Stimulated activated CD4-positive, alpha-beta T cell treated with anti-CD3 and anti-CD28 coated beads, Interleukin-15, amount 100 ng/mL, for 48 hours (primary cell): ENCODE measurements around the gene GOLGA8A.
A peak's percentile ranks its signal among the peaks of the same experiment; 100 is the strongest.
"Not testable (repeated sequence)": the region's sequence is repeated elsewhere in the genome, so short reads cannot be mapped to it uniquely, and the experiment has no call there.

ENCODE experiments used
- DNase-seq, 2 donors: peaks; one replicate each; pipeline ENCODE4 v3.0.0-alpha.2; 2020; ENCODE audit warnings: low read depth in 2 of 2

GOLGA8A gene

GRCh38 chr15:34437687-34438086 is at the start of gene GOLGA8A:
Gene GOLGA8A (minus strand): TSS chr15:34437808. CDS start chr15:34389691, 48,117 bp downstream.
- DNase-seq = peak; percentile 82 to 84

GRCh38 chr15:34483644-34484043 is 46.0 kb upstream of the GOLGA8A start:
- no peak for DNase-seq

- no peak for DNase-seq
These were observed 43.8 kb upstream of the GOLGA8A start for GRCh38 chr15:34481370-34481769.

GRCh38 chr15:34473840-34474239 is 36.2 kb upstream of the GOLGA8A start:
- DNase-seq = no peak

- DNase-seq = no peak
These were observed 35.3 kb upstream of the GOLGA8A start for GRCh38 chr15:34472947-34473346.

GRCh38 chr15:34470892-34471291 is 33.3 kb upstream of the GOLGA8A start:
- DNase-seq = no peak

GRCh38 chr15:34470091-34470490 is 32.5 kb upstream of the GOLGA8A start:
- DNase-seq = no peak

- DNase-seq = no peak
These were observed 24.1 kb upstream of the GOLGA8A start for GRCh38 chr15:34461730-34462129.

- DNase-seq = no peak
These were observed 22.8 kb upstream of the GOLGA8A start for GRCh38 chr15:34460451-34460850.

GRCh38 chr15:34456658-34457057 is 19.1 kb upstream of the GOLGA8A start:
- DNase-seq = no peak

- DNase-seq = no peak
These were observed 5.3 kb upstream of the GOLGA8A start for GRCh38 chr15:34442891-34443290.

GRCh38 chr15:34439878-34440277 is 2.3 kb upstream of the GOLGA8A start:
- no peak for DNase-seq

- DNase-seq = peak; percentile 25 to 30
These were observed 609 bp downstream of the GOLGA8A start for GRCh38 chr15:34436956-34437442.

- DNase-seq = no peak
These were observed 1.3 kb downstream of the GOLGA8A start for GRCh38 chr15:34436126-34436955.

- DNase-seq = no peak
These were observed 1.9 kb downstream of the GOLGA8A start for GRCh38 chr15:34435658-34436057.

- no peak for DNase-seq
These were observed 2.8 kb downstream of the GOLGA8A start for GRCh38 chr15:34434627-34435305.

GRCh38 chr15:34433956-34434626 is 3.5 kb downstream of the GOLGA8A start:
- DNase-seq = not testable (repeated sequence)

- DNase-seq = not testable (repeated sequence)
These were observed 7.0 kb downstream of the GOLGA8A start for GRCh38 chr15:34430642-34431041.

- DNase-seq = not testable (repeated sequence)
These were observed 14.1 kb downstream of the GOLGA8A start for GRCh38 chr15:34423425-34424090.

GRCh38 chr15:34420953-34421352 is 16.7 kb downstream of the GOLGA8A start:
- not testable (repeated sequence) for DNase-seq

- not testable (repeated sequence) for DNase-seq
These were observed 19.2 kb downstream of the GOLGA8A start for GRCh38 chr15:34418435-34418834.

- DNase-seq = not testable (repeated sequence)
These were observed 28.1 kb downstream of the GOLGA8A start for GRCh38 chr15:34409511-34409910.
